ENCODE measurements around the gene DNAAF1.

DNAAF1 gene

GRCh38 chr16:84207879-84208278 is 62.8 kb downstream of the DNAAF1 start:
- H3K9me3 ChIP-seq (ENCODE audit: severe bottlenecking) = no peaks in the 10 kb centered on the region
- H3K4me3 ChIP-seq (ENCODE audit: severe bottlenecking) = no peak overlapping the region
- no peak for ATAC-seq (ENCODE audit: low read depth)
- no peaks in the 10 kb centered on the region for H3K36me3 ChIP-seq (ENCODE audit: low read depth)
- no peaks in the 10 kb centered on the region for H3K27me3 ChIP-seq (ENCODE audit: insufficient read depth, poor library complexity, severe bottlenecking)
- no peak overlapping the region for H3K27ac ChIP-seq (ENCODE audit: poor library complexity, severe bottlenecking)
- TF ChIP-seq CTCF (IDR thresholded peaks at IDR 0.05; ENCODE audit: poor library complexity, severe bottlenecking) = no peak
- no peak for DNase-seq (ENCODE audit: low spot score)
- no peaks in the 10 kb centered on the region for H3K4me1 ChIP-seq (ENCODE audit: insufficient read depth, poor library complexity, severe bottlenecking)

- H3K9me3 ChIP-seq (ENCODE audit: severe bottlenecking) = no peaks in the 10 kb centered on the region
- H3K4me3 ChIP-seq (ENCODE audit: severe bottlenecking) = no peak overlapping the region
- H3K27ac ChIP-seq (ENCODE audit: poor library complexity, severe bottlenecking) = no peak overlapping the region
- no peak for DNase-seq (ENCODE audit: low spot score)
- no peak for TF ChIP-seq CTCF (IDR thresholded peaks at IDR 0.05; ENCODE audit: poor library complexity, severe bottlenecking)
- ATAC-seq (ENCODE audit: low read depth) = no peak
- H3K27me3 ChIP-seq (ENCODE audit: insufficient read depth, poor library complexity, severe bottlenecking) = no peaks in the 10 kb centered on the region
- H3K4me1 ChIP-seq (ENCODE audit: insufficient read depth, poor library complexity, severe bottlenecking) = no peaks in the 10 kb centered on the region
- H3K36me3 ChIP-seq (ENCODE audit: low read depth) = no peaks in the 10 kb centered on the region
Observed at GRCh38 chr16:84209989-84210388, 64.9 kb downstream of the DNAAF1 start.

- TF ChIP-seq CTCF (IDR thresholded peaks at IDR 0.05; ENCODE audit: poor library complexity, severe bottlenecking) = no peak
- no peaks in the 10 kb centered on the region for H3K9me3 ChIP-seq (ENCODE audit: severe bottlenecking)
- H3K27ac ChIP-seq (ENCODE audit: poor library complexity, severe bottlenecking) = no peak overlapping the region
- H3K27me3 ChIP-seq (ENCODE audit: insufficient read depth, poor library complexity, severe bottlenecking) = no peaks in the 10 kb centered on the region
- no peak overlapping the region for H3K4me3 ChIP-seq (ENCODE audit: severe bottlenecking)
- H3K36me3 ChIP-seq (ENCODE audit: low read depth) = no peaks in the 10 kb centered on the region
- ATAC-seq (ENCODE audit: low read depth) (no peak), DNase-seq (ENCODE audit: low spot score) (no peak)
- no peaks in the 10 kb centered on the region for H3K4me1 ChIP-seq (ENCODE audit: insufficient read depth, poor library complexity, severe bottlenecking)
Observed at GRCh38 chr16:84212154-84212553, 67.0 kb downstream of the DNAAF1 start.

- no peaks in the 10 kb centered on the region for H3K36me3 ChIP-seq (ENCODE audit: low read depth)
- H3K27me3 ChIP-seq (ENCODE audit: insufficient read depth, poor library complexity, severe bottlenecking) = no peaks in the 10 kb centered on the region
- DNase-seq (ENCODE audit: low spot score) (no peak), ATAC-seq (ENCODE audit: low read depth) (no peak)
- no peak overlapping the region for H3K27ac ChIP-seq (ENCODE audit: poor library complexity, severe bottlenecking)
- no peaks in the 10 kb centered on the region for H3K4me1 ChIP-seq (ENCODE audit: insufficient read depth, poor library complexity, severe bottlenecking)
- no peaks in the 10 kb centered on the region for H3K9me3 ChIP-seq (ENCODE audit: severe bottlenecking)
- TF ChIP-seq CTCF (IDR thresholded peaks at IDR 0.05; ENCODE audit: poor library complexity, severe bottlenecking) = no peak
- no peak overlapping the region for H3K4me3 ChIP-seq (ENCODE audit: severe bottlenecking)
Observed at GRCh38 chr16:84212631-84213030, 67.5 kb downstream of the DNAAF1 start.

GRCh38 chr16:84214451-84215066 is 69.5 kb downstream of the DNAAF1 start:
- ATAC-seq (ENCODE audit: low read depth) = no peak
- Histone ChIP-seq H3K27me3 (ENCODE audit: insufficient read depth, poor library complexity, severe bottlenecking) (no peaks in the 10 kb centered on the region), H3K27ac (ENCODE audit: poor library complexity, severe bottlenecking) (no peak overlapping the region)

More at GRCh38 chr16:84214451-84215066, 69.5 kb downstream of the DNAAF1 start:
- no peak for TF ChIP-seq CTCF (IDR thresholded peaks at IDR 0.05; ENCODE audit: poor library complexity, severe bottlenecking)
- DNase-seq (ENCODE audit: low spot score) = no peak
- H3K36me3 ChIP-seq (ENCODE audit: low read depth) = no peaks in the 10 kb centered on the region
- H3K4me3 ChIP-seq (ENCODE audit: severe bottlenecking) = no peak overlapping the region
- no peaks in the 10 kb centered on the region for H3K4me1 ChIP-seq (ENCODE audit: insufficient read depth, poor library complexity, severe bottlenecking)
- H3K9me3 ChIP-seq (ENCODE audit: severe bottlenecking) = no peaks in the 10 kb centered on the region

All from RWPE2 (cell line).